PC-9 (cell line): Measurements from ENCODE around the gene FAR1.

Source experiments
- EZH2 ChIP-seq: fragments of 200-600 bp; sonication (generic); IDR thresholded peaks from 2 replicates; pipeline ENCODE4 v1.8.0; 2017; ENCODE audit warnings: antibody characterized with exemption, low read depth
- TF ChIP-seq, protein P1 (sequence below): fragments of 200-600 bp; sonication (generic); conservative IDR thresholded peaks from 2 replicates; pipeline ENCODE4 v1.6.1; 2017; ENCODE audit warnings: mixed run types, antibody characterized with exemption, mild to moderate bottlenecking, moderate library complexity

DNA sequence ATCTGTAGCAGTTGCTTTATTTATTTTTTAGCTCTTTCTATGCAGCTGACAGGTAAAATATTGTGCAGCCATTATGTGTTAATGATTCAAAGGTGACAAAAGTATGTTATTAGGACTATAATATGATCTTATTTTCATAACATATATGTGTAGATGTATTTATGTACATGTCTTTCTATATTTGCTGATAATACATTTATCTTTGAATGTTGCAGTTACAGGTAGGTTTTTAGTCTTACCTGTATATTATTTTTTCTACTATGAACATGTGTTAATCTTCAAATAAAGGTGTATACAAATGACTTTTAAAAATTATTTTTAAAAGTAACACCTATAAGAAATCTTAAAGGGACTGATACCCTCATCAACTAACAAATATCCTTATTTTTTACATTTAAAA, 33.6 kb downstream of the FAR1 start:
- TF ChIP-seq, protein P1, sequence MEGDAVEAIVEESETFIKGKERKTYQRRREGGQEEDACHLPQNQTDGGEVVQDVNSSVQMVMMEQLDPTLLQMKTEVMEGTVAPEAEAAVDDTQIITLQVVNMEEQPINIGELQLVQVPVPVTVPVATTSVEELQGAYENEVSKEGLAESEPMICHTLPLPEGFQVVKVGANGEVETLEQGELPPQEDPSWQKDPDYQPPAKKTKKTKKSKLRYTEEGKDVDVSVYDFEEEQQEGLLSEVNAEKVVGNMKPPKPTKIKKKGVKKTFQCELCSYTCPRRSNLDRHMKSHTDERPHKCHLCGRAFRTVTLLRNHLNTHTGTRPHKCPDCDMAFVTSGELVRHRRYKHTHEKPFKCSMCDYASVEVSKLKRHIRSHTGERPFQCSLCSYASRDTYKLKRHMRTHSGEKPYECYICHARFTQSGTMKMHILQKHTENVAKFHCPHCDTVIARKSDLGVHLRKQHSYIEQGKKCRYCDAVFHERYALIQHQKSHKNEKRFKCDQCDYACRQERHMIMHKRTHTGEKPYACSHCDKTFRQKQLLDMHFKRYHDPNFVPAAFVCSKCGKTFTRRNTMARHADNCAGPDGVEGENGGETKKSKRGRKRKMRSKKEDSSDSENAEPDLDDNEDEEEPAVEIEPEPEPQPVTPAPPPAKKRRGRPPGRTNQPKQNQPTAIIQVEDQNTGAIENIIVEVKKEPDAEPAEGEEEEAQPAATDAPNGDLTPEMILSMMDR = no peak
- no peak for TF ChIP-seq EZH2
